ENCODE results near the gene SSR3. TPM values are rescaled to one million over a fixed set of nuclear protein-coding genes. Genes with fewer than 3 reads are reported as not detected.

Gene SSR3
- total and polyA plus RNA-seq, 2 donors (not counting 3 experiments of a cell fraction or from before 2014, with no cell fraction given), result 155 to 355 TPM

DNA sequence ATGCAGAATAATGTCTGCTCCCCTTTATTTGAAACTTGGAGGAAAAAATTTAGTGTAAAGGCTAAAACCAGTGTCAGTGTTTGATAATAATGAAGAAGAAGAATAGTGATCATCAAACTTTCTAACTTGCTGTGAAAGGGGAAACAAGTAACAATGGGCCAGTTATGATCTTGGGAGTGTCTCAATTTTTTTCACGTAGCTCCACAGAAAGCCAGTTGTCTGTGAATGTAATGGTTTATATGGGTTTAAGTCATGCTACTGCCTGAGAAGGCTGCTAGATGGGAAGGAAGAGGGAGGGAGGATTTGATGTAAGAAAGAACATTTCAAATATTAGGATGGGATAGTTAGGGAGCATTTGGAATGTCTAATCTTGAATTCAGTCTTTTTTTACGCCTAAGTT lies 21.1 kb upstream of the SSR3 start:
- no peaks in the 10 kb centered on the region for H3K4me1 ChIP-seq (ENCODE audit: control insufficient read depth, extremely low read depth, insufficient read depth, low read length)
- no peak overlapping the region for H3K9ac ChIP-seq (replicated peaks; ENCODE audit: extremely low read depth, insufficient read depth, low read length)
- no peaks in the 10 kb centered on the region for H3K9me3 ChIP-seq (replicated peaks; ENCODE audit: control insufficient read depth, insufficient read depth, low read length)
- dilution Hi-C loops (cut with MboI; ENCODE audit: extremely low pct_ligation_motif_present, low sequenced_read_pairs), result no loop called here
- POLR2A ChIA-PET, result no interaction called here
- intact Hi-C loops (cut with micrococcal nuclease), result no loop called here
- H4K20me1 ChIP-seq (replicated peaks; ENCODE audit: control insufficient read depth, extremely low read depth, insufficient read depth, low read length), result no peaks in the 10 kb centered on the region
- no TSS peak for BruUV-seq (replicated peaks)
- no peaks in the 10 kb centered on the region for H3K9me1 ChIP-seq (replicated peaks; ENCODE audit: control insufficient read depth, extremely low read depth, insufficient read depth, low read length)
- H3K4me2 ChIP-seq (ENCODE audit: insufficient read depth, low read length), result no peak overlapping the region
- TF ChIP-seq, protein P1, sequence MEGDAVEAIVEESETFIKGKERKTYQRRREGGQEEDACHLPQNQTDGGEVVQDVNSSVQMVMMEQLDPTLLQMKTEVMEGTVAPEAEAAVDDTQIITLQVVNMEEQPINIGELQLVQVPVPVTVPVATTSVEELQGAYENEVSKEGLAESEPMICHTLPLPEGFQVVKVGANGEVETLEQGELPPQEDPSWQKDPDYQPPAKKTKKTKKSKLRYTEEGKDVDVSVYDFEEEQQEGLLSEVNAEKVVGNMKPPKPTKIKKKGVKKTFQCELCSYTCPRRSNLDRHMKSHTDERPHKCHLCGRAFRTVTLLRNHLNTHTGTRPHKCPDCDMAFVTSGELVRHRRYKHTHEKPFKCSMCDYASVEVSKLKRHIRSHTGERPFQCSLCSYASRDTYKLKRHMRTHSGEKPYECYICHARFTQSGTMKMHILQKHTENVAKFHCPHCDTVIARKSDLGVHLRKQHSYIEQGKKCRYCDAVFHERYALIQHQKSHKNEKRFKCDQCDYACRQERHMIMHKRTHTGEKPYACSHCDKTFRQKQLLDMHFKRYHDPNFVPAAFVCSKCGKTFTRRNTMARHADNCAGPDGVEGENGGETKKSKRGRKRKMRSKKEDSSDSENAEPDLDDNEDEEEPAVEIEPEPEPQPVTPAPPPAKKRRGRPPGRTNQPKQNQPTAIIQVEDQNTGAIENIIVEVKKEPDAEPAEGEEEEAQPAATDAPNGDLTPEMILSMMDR (IDR thresholded peaks at IDR 0.05; ENCODE audit: extremely low read depth in 1 of 2, insufficient read depth in 1 of 2, low read depth in 1 of 2, low read length in 2 of 2), result no peak
- TF ChIP-seq EZH2 (IDR thresholded peaks at IDR 0.05; ENCODE audit: borderline replicate concordance, low read depth, low read length, severe bottlenecking) (no peak), POLR2A (IDR thresholded peaks at IDR 0.05; ENCODE audit: low read depth, low read length) (no peak)
- TF ChIP-seq, protein P2, sequence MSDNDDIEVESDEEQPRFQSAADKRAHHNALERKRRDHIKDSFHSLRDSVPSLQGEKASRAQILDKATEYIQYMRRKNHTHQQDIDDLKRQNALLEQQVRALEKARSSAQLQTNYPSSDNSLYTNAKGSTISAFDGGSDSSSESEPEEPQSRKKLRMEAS (IDR thresholded peaks at IDR 0.05; ENCODE audit: insufficient read depth, insufficient read length), result no peak
- FAIRE-seq (no peak), DNase-seq (ENCODE audit: low read depth, low spot score) (no peak)
- H3K4me3 ChIP-seq (replicated peaks in 1 of 3; ENCODE audit: insufficient read depth in 1 of 3, low read depth in 1 of 3, low read length in 3 of 3), result no peak overlapping the region
- H2AFZ ChIP-seq (ENCODE audit: low read depth, low read length), result no peak overlapping the region
- H3K36me3 ChIP-seq (ENCODE audit: control insufficient read depth in 2 of 2, extremely low read depth in 1 of 2, insufficient read depth in 2 of 2, low read length in 2 of 2), result no peaks in the 10 kb centered on the region
- peaks cover 13 to 19% of the 10 kb centered on the region in 2 experiments for H3K27me3 ChIP-seq (ENCODE audit: control insufficient read depth in 2 of 2, insufficient read depth in 2 of 2, low read length in 2 of 2)
- CTCF ChIA-PET, result no interaction called here
- H3K27ac ChIP-seq (ENCODE audit: insufficient read depth, low read depth, low read length), result no peak overlapping the region
- no peaks in the 10 kb centered on the region for H3K79me2 ChIP-seq (ENCODE audit: control insufficient read depth, insufficient read depth, low read length)

DNA sequence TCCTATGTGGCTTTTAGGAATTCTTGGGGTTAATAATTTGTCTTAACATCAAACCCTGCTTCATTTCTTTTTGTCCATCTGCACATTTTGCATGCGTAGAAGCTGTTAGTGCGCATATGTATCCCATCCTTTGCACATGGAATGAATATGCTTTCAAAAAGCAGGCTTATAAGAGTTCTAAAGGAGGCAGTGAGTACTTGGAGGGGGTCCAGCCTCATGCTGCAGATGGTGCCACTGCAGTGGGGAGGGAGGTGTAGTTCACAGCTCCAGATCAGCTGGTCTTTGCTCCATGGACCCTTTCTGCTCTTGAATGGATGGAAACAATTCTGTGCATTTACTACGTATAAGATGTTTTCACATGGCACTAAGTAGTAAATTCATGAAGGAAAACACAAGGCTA lies 20.7 kb upstream of the SSR3 start:
- H3K27ac ChIP-seq (ENCODE audit: insufficient read depth, low read depth, low read length), result no peak overlapping the region
- no peaks in the 10 kb centered on the region for H3K79me2 ChIP-seq (ENCODE audit: control insufficient read depth, insufficient read depth, low read length)
- no peaks in the 10 kb centered on the region for H3K36me3 ChIP-seq (ENCODE audit: control insufficient read depth in 2 of 2, extremely low read depth in 1 of 2, insufficient read depth in 2 of 2, low read length in 2 of 2)
- no TSS peak for BruUV-seq (replicated peaks)
- H3K27me3 ChIP-seq (ENCODE audit: control insufficient read depth in 2 of 2, insufficient read depth in 2 of 2, low read length in 2 of 2), result peaks cover 14 to 20% of the 10 kb centered on the region in 2 experiments
- no peak overlapping the region for H2AFZ ChIP-seq (ENCODE audit: low read depth, low read length)
- TF ChIP-seq GATA2 (IDR thresholded peaks at IDR 0.05; ENCODE audit: insufficient read depth, insufficient read length, low read depth, low read length) (no peak), FOS (IDR thresholded peaks at IDR 0.05; ENCODE audit: borderline replicate concordance, insufficient read depth, low read length) (no peak), MYC (IDR thresholded peaks at IDR 0.05; ENCODE audit: low read depth, low read length) (no peak), EZH2 (IDR thresholded peaks at IDR 0.05; ENCODE audit: borderline replicate concordance, low read depth, low read length, severe bottlenecking) (no peak), POLR2A (IDR thresholded peaks at IDR 0.05; ENCODE audit: low read depth, low read length) (no peak), JUN (IDR thresholded peaks at IDR 0.05; ENCODE audit: borderline replicate concordance, insufficient read depth, insufficient read length, low read depth) (no peak), POLR2AphosphoS5 (IDR thresholded peaks at IDR 0.05; ENCODE audit: insufficient read depth, low read depth, low read length) (no peak)
- TF ChIP-seq, protein P1 (IDR thresholded peaks at IDR 0.05; ENCODE audit: extremely low read depth in 1 of 2, insufficient read depth in 1 of 2, low read depth in 1 of 2, low read length in 2 of 2), result no peak
- TF ChIP-seq, protein P2 (IDR thresholded peaks at IDR 0.05; ENCODE audit: insufficient read depth, insufficient read length), result no peak
- no peak overlapping the region for H3K4me2 ChIP-seq (ENCODE audit: insufficient read depth, low read length)
- CTCF ChIA-PET, result no interaction called here
- H3K4me3 ChIP-seq (replicated peaks in 1 of 3; ENCODE audit: insufficient read depth in 1 of 3, low read depth in 1 of 3, low read length in 3 of 3), result no peak overlapping the region
- FAIRE-seq, result no peak
- no peak for DNase-seq (ENCODE audit: low read depth, low spot score)
- no peak overlapping the region for H3K9ac ChIP-seq (replicated peaks; ENCODE audit: extremely low read depth, insufficient read depth, low read length)
- H3K4me1 ChIP-seq (ENCODE audit: control insufficient read depth, extremely low read depth, insufficient read depth, low read length), result no peaks in the 10 kb centered on the region
- dilution Hi-C loops (cut with MboI; ENCODE audit: extremely low pct_ligation_motif_present, low sequenced_read_pairs), result no loop called here
- H3K9me3 ChIP-seq (replicated peaks; ENCODE audit: control insufficient read depth, insufficient read depth, low read length), result no peaks in the 10 kb centered on the region
- POLR2A ChIA-PET, result no interaction called here
- no peaks in the 10 kb centered on the region for H4K20me1 ChIP-seq (replicated peaks; ENCODE audit: control insufficient read depth, extremely low read depth, insufficient read depth, low read length)
- no peaks in the 10 kb centered on the region for H3K9me1 ChIP-seq (replicated peaks; ENCODE audit: control insufficient read depth, extremely low read depth, insufficient read depth, low read length)
- intact Hi-C loops (cut with micrococcal nuclease), result no loop called here
